Cardiac muscle cell (in vitro differentiated cells and primary cell): ENCODE measurements around the gene LBH. TPM values are rescaled to one million over a fixed set of nuclear protein-coding genes. Genes with fewer than 3 reads are reported as not detected.

Experiments used
- DNase-seq, 2 donors: peaks; one replicate each; pipeline versions ENCODE4 v3.0.0 to v3.0.0-alpha.2; 2010 to 2017; ENCODE audit warnings: low read depth in 1 of 2, low spot score in 1 of 2
- H3K27ac ChIP-seq: fragments of 200-600 bp; sonication (generic); 2 replicates; pipeline ENCODE4 v1.5.1; 2016
- H3K27me3 ChIP-seq: fragments of 200-600 bp; sonication (generic); 2 replicates; pipeline ENCODE4 v1.6.0; 2016; ENCODE audit warnings: control low read depth
- H3K36me3 ChIP-seq: fragments of 200-600 bp; sonication (generic); 2 replicates; pipeline ENCODE4 v1.5.1; 2016; ENCODE audit warnings: control low read depth
- H3K4me1 ChIP-seq: fragments of 200-600 bp; sonication (generic); 2 replicates; pipeline ENCODE4 v1.8.1; 2017; ENCODE audit warnings: low read depth, mild to moderate bottlenecking, mixed run types
- H3K4me3 ChIP-seq: fragments of 200-600 bp; sonication (generic); 2 replicates; pipeline ENCODE4 v1.5.1; 2016; ENCODE audit warnings: mild to moderate bottlenecking
- H3K9me3 ChIP-seq: fragments of 200-600 bp; sonication (generic); 2 replicates; pipeline ENCODE4 v1.5.1; 2017; ENCODE audit warnings: low read depth, mild to moderate bottlenecking, control low read depth
- polyA plus RNA-seq: library from polyadenylated mRNA; unstranded; fragments of >200 nt; fragmentation: Nextera tagmentation; extraction: Ambion mirVana; gene quantifications from 2 replicates; pipeline ENCODE4 v1.2.1, GENCODE V29; 2016
- total RNA-seq: library from RNA; depleted of rRNA; stranded (reverse); fragments of >200 nt; gene quantifications from 2 replicates; pipeline ENCODE4 v1.2.3, GENCODE V29; 2016
- TF ChIP-seq, protein P1 (sequence below): IDR thresholded peaks from 2 replicates; pipeline ENCODE4 v1.5.1; 2012; ENCODE audit warnings: low read depth, mild to moderate bottlenecking, low read length

LBH gene
- total and polyA plus RNA-seq, 2 experiments from 2014 or later, result 632 to 1,389 TPM

DNA sequence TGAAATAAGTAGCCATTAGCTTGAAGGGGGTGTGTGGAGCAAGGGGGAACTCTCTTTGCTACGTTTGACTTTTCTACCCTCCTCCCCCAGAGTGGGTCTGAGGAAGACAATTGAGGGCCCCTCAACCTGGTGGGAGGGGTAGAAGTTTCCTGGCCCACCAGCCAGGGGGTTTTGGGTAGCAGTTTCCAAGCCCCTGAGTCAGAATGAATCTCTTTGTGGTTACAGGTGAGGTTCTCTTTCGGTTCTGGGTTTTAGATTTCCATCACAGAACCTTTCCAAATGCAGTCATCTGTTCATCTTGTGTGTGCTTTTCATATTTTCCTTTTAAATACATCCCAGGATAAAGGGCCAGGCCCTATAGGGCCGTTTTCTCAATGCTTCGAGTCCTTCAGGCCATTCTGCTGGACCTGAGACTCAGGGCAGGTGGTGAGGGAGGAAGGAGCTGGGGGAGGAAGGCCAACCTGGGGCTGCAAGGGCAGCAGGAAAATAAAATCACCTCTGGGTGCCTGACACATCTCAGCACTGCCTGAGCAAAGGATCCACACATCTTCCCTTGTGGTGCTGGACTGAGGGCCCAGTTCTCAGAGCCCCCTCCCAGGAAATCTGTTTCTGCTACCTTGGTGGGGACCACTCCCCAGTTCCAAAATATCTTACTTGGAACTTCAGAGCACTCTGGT lies 4.7 kb downstream of the LBH start:
- TF ChIP-seq, protein P1, sequence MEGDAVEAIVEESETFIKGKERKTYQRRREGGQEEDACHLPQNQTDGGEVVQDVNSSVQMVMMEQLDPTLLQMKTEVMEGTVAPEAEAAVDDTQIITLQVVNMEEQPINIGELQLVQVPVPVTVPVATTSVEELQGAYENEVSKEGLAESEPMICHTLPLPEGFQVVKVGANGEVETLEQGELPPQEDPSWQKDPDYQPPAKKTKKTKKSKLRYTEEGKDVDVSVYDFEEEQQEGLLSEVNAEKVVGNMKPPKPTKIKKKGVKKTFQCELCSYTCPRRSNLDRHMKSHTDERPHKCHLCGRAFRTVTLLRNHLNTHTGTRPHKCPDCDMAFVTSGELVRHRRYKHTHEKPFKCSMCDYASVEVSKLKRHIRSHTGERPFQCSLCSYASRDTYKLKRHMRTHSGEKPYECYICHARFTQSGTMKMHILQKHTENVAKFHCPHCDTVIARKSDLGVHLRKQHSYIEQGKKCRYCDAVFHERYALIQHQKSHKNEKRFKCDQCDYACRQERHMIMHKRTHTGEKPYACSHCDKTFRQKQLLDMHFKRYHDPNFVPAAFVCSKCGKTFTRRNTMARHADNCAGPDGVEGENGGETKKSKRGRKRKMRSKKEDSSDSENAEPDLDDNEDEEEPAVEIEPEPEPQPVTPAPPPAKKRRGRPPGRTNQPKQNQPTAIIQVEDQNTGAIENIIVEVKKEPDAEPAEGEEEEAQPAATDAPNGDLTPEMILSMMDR, result no peak
- Histone ChIP-seq H3K9me3 (no peaks in the 10 kb centered on the region), H3K36me3 (peaks cover 42% of the 10 kb centered on the region), H3K27ac (peak overlapping the region; percentile 50), H3K4me3 (peak overlapping the region; percentile 95), H3K27me3 (no peaks in the 10 kb centered on the region), H3K4me1 (peaks cover 63% of the 10 kb centered on the region)
- DNase-seq, result no peak

DNA sequence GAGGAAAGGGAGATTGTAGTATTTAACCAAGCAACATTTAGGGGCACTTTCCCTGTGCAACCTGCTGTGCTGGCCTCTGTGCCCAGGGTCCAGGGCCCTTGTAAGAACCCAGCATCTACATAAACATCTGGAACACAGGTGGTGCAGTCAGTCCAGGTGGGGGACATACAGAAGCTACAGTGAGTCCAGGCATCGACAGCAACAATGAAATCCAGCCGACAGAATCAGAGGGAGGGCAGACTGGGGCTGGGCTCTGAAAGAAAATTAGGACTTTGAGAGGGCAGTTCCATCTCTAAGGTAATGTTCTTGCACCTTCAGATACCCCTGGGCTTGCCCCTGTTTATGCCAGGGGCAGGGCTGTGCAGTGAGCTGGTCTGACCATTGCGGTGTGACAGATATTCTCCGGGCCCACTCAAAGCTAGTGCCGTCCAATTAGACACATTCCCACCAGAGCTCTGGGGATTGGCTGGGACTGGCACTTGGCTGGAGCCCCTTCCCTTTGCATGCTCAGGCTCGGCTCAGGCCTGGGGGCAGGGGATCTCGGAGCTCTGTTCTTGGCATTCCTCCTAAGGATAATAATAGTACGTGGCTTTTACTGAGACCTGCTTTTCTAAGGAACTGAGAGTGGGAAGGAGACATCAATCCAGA lies 5.4 kb downstream of the LBH start:
- Histone ChIP-seq H3K36me3 (peaks cover 45% of the 10 kb centered on the region), H3K27me3 (no peaks in the 10 kb centered on the region), H3K4me1 (peaks cover 63% of the 10 kb centered on the region), H3K27ac (peak overlapping the region; percentile 37), H3K9me3 (no peaks in the 10 kb centered on the region), H3K4me3 (no peak overlapping the region)
- peak in 1 of 2 donors; percentile 38 for DNase-seq
- TF ChIP-seq, protein P1, result no peak

DNA sequence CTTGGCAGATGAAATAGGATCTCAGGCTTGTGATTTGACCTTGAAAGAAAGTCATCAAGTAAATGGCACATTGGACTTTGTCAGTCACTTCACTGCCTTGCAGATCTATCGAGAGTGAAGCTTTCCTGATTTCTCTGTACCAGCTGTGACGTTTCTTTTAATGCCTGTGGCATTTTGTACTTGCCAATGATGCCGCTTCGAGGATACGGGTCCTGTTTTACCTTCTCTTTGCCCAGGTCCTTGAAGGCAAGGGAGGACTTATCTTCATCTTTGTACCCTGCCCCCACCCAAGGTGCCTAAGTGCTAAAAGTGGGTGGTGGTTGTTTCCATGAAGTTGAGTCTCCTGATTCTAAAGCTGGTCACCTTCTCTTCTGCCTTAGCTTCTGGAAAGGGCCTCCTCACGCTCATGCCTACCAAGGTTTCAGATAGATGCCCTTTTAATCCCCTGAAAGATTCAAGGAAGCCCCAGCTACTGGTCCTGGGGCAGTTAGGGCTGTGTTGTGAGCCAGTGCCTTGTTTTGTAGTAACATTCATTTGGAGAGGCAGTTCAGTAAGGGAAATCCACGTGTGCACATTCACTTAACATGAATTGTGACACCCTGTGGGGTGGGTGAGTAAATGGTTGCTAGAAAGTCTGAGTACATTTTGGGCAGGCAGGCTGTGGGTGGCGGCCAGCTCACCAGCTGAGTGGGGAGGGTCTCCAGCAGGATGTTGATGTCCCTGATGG lies 6.1 kb downstream of the LBH start:
- no peaks in the 10 kb centered on the region for H3K9me3 ChIP-seq
- H3K4me3 ChIP-seq, result no peak overlapping the region
- H3K36me3 ChIP-seq, result peaks cover 52% of the 10 kb centered on the region
- peak overlapping the region; percentile 37 for H3K27ac ChIP-seq
- DNase-seq, result no peak
- no peaks in the 10 kb centered on the region for H3K27me3 ChIP-seq
- TF ChIP-seq, protein P1, result no peak
- H3K4me1 ChIP-seq, result peaks cover 63% of the 10 kb centered on the region

DNA sequence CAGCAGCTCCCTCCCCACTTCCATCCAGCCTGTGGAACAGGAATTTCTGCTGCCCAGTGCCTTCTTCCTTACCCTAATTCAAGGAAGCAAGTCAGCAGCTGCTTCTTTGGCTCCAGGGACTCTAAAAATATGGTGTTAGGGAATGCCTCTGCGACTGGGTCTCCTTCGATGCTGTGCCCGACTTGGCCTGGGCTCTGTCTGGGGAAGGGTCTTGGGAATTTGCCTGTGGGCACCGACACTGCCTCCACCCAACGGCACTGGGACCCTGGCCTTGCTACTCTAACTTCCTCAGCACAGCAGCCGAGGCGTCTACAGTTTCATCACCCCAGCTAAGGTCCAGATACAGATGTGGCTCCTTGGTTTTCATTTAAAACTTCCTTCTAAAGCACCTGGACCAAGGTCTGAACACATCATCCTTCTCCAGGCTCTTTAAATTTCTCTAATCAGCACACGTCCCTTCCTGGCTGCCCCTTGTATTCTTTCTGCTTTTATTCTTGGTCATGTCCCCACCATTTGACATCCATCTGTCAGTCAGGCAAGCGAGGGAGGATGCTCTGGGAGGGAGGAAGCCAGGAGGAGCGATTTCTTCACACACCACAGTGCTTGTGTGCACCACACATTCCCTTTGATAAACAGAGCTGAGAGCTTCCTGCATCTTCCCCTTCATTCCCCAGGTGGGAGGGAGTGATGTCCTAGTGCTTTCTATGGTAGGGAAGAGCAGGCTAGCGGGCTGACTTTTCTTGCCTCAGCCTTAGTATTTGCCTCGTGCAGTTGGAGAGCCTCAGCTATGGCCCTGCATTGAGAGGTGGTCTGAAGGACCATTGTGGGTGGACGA lies 6.8 kb downstream of the LBH start:
- peaks cover 63% of the 10 kb centered on the region for H3K4me1 ChIP-seq
- no peaks in the 10 kb centered on the region for H3K9me3 ChIP-seq
- H3K27ac ChIP-seq, result peak overlapping the region; percentile 37
- TF ChIP-seq, protein P1, result no peak
- H3K36me3 ChIP-seq, result peaks cover 60% of the 10 kb centered on the region
- no peak overlapping the region for H3K4me3 ChIP-seq
- H3K27me3 ChIP-seq, result no peaks in the 10 kb centered on the region
- DNase-seq, result no peak

DNA sequence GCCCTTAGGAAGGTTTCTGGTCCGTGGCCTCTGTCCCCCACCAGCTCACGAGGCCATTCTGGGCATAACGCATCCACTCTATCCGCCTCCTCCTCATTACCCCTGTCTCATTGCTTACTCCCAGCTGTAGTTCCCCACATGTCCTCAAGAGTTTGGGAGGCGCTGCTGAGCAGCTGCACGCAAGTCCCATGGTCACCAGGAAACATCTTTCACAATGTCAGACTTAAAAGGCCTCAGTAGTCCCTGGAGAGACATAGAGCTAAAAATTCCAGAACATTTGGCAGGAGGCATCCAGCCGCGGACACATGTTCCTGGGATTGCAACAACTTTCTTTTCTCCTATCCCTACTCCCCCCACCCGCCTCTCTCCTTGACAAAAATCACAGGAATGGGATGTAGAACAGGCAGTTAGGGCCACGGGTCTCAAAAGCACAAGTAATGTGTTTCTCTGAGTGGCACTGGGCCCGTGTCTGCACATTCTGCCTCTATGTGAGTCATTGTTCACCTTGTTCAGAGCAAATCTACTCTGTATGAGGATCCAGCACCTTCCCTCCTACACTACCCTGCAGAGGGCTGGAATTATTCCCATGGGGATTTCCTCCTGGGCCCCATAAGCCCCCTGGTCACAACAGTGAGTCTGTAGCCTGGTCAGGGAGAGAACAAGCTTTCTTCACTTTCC lies 8.1 kb downstream of the LBH start:
- TF ChIP-seq, protein P1, result peak; percentile 100
- Histone ChIP-seq H3K36me3 (peaks cover 68% of the 10 kb centered on the region), H3K27ac (peak overlapping the region; percentile 55), H3K9me3 (no peaks in the 10 kb centered on the region), H3K4me3 (peak overlapping the region; percentile 3), H3K4me1 (peaks cover 62% of the 10 kb centered on the region), H3K27me3 (no peaks in the 10 kb centered on the region)
- DNase-seq, result peak; percentile 63 to 96
